WERI-Rb-1 (cell line): ENCODE results near the gene EPDR1.

Source experiments
- DNase-seq: peaks from one replicate; pipeline ENCODE4 v3.0.0-alpha.2; 2020
- H3K27ac ChIP-seq: fragments of 250-450 bp; sonication (Bioruptor Pico); 2 replicates; pipeline ENCODE4 v1.5.1; 2020; ENCODE audit warnings: mild to moderate bottlenecking, moderate library complexity
- H3K27me3 ChIP-seq: fragments of 250-450 bp; sonication (Bioruptor Pico); 2 replicates; pipeline ENCODE4 v1.5.1; 2021; ENCODE audit warnings: mild to moderate bottlenecking, low read depth, moderate library complexity; ENCODE audit not compliant: insufficient read depth, severe bottlenecking
- H3K36me3 ChIP-seq: fragments of 250-450 bp; sonication (Bioruptor Pico); 2 replicates; pipeline ENCODE4 v1.5.1; 2020; ENCODE audit warnings: mild to moderate bottlenecking, moderate library complexity
- H3K4me3 ChIP-seq: 2 replicates; pipeline ENCODE4 v1.5.1; 2011; ENCODE audit warnings: low read depth, mild to moderate bottlenecking, control low read depth, low read length
- H3K9me3 ChIP-seq: fragments of 250-450 bp; sonication (Bioruptor Pico); 2 replicates; pipeline ENCODE4 v1.5.1; 2021; ENCODE audit warnings: mild to moderate bottlenecking, moderate library complexity; ENCODE audit not compliant: severe bottlenecking
- TF ChIP-seq, protein P1 (sequence below): IDR thresholded peaks from 2 replicates; pipeline ENCODE4 v1.5.1; 2011; ENCODE audit warnings: low read depth, mild to moderate bottlenecking, control low read depth, inconsistent platforms, low read length

The EPDR1 gene

GRCh38 chr7:37930226-37930948, 9.9 kb downstream of the EPDR1 start:
- Histone ChIP-seq H3K27me3 (no peaks in the 10 kb centered on the region), H3K9me3 (no peaks in the 10 kb centered on the region), H3K27ac (no peak overlapping the region), H3K36me3 (no peaks in the 10 kb centered on the region; the same call in 1 of the 2 replicates), H3K4me3 (no peak overlapping the region)
- TF ChIP-seq, protein P1, sequence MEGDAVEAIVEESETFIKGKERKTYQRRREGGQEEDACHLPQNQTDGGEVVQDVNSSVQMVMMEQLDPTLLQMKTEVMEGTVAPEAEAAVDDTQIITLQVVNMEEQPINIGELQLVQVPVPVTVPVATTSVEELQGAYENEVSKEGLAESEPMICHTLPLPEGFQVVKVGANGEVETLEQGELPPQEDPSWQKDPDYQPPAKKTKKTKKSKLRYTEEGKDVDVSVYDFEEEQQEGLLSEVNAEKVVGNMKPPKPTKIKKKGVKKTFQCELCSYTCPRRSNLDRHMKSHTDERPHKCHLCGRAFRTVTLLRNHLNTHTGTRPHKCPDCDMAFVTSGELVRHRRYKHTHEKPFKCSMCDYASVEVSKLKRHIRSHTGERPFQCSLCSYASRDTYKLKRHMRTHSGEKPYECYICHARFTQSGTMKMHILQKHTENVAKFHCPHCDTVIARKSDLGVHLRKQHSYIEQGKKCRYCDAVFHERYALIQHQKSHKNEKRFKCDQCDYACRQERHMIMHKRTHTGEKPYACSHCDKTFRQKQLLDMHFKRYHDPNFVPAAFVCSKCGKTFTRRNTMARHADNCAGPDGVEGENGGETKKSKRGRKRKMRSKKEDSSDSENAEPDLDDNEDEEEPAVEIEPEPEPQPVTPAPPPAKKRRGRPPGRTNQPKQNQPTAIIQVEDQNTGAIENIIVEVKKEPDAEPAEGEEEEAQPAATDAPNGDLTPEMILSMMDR = no peak
- no peak for DNase-seq

GRCh38 chr7:37932543-37932942, 12.1 kb downstream of the EPDR1 start:
- Histone ChIP-seq H3K36me3 (no peaks in the 10 kb centered on the region), H3K27me3 (no peaks in the 10 kb centered on the region), H3K27ac (no peak overlapping the region), H3K4me3 (no peak overlapping the region), H3K9me3 (no peaks in the 10 kb centered on the region)
- TF ChIP-seq, protein P1 = no peak
- DNase-seq = no peak

DNA sequence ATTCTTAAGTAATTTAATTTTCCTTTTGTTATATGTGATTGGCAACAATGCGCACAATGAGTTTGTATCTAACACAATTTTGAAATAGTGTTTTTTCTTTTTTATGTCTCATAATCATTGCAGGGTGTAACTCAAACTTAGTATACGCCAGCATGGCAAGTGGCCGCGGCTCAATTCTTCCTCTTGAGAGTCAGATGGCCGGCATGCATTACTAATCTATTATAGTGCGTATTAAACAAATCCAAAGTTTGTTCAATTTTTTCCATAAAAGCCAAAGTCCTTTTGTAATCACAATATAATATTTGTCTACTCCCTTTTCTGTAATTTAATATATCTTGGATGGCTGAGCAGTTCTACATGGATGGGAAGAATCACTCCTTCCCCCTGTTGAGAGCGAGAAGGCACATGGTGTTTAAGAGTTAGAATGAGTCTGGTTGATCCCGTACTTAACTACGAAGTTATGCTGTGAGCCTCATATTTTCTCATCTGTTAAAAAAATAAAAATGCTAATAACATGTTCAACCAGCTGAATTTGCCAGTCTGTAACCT, 12.7 kb downstream of the EPDR1 start:
- H3K27me3 ChIP-seq = no peaks in the 10 kb centered on the region
- no peak overlapping the region for H3K27ac ChIP-seq
- DNase-seq = no peak
- H3K36me3 ChIP-seq = no peaks in the 10 kb centered on the region
- no peak overlapping the region for H3K4me3 ChIP-seq
- H3K9me3 ChIP-seq = no peaks in the 10 kb centered on the region
- TF ChIP-seq, protein P1 = no peak

- H3K27me3 ChIP-seq = no peaks in the 10 kb centered on the region
- TF ChIP-seq, protein P1 = no peak
- no peak overlapping the region for H3K27ac ChIP-seq
- H3K36me3 ChIP-seq = no peaks in the 10 kb centered on the region
- no peaks in the 10 kb centered on the region for H3K9me3 ChIP-seq
- peak; percentile 26 for DNase-seq
- no peak overlapping the region for H3K4me3 ChIP-seq
These were observed 22.6 kb downstream of the EPDR1 start for GRCh38 chr7:37942934-37943610.

DNA sequence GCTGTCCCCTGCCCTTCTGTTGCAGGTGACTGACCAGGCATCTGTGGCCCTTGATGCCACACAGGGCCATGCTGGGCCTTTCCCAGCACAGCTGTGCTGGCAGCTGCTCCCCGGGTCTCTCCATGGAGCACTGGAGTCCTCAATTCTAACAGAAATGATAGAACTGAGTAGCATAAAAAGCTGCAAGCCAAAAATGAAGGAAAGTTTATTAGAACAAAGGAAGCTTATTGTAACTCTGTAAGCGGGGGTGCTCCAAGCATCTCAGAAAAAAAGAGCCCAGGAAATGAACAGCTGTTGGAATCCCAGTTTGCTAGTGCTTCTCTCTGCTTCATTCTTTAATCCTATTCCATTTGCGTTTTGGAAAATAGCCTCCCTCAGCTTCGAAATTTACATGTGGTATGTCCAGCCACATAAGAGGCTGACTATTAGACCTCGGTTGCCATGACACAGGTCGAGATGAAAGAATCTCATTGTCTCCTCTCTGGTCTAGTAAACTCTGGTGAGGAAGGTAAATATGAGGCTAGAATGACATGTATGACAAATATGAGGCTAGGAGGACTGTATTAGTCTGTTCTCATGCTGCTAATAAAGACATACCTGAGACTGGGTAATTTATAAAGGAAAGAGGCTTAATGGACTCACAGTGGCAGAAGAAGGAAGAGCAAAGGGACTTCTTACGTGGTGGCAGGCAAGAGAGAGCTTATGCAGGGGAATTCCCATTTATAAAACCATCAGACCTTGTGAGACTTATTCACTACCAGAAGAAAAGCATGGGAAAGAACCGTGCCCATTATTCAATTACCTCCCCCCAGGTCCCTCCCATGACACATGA, 23.7 kb downstream of the EPDR1 start:
- no peak for DNase-seq
- TF ChIP-seq, protein P1 = no peak
- Histone ChIP-seq H3K27me3 (no peaks in the 10 kb centered on the region), H3K9me3 (no peaks in the 10 kb centered on the region), H3K36me3 (no peaks in the 10 kb centered on the region), H3K27ac (no peak overlapping the region), H3K4me3 (no peak overlapping the region)
